HG03097 (cell line): ENCODE data around the gene AK4.
"Not testable (repeated sequence)": the region's sequence is repeated elsewhere in the genome, so short reads cannot be mapped to it uniquely, and the experiment has no call there.

Source experiments
- ATAC-seq: cut with Tn5 transposase; IDR thresholded peaks from one replicate; pipeline ENCODE4 v1.9.1; 2021; ENCODE audit not compliant: unreplicated experiment, low FRiP score

AK4 gene

DNA sequence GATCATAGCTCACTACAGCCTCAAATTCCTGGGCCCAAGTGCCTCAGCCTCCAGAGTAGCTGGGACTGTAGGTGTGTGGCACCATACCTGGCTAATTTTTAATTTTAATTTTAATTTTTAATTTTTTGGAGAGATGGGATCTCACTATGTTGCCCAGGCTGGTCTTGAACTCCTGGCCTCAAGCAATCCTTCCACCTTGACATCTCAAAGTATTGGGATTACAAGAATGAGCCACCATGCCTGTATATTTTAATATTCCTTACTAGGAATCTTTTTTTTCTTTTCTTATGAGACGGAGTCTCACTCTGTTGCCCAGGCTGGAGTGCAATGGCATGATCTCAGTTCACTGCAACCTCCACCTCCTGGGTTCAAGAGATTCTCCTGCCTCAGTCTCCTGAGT lies 89.1 kb downstream of the AK4 start:
- ATAC-seq = not testable (repeated sequence)

DNA sequence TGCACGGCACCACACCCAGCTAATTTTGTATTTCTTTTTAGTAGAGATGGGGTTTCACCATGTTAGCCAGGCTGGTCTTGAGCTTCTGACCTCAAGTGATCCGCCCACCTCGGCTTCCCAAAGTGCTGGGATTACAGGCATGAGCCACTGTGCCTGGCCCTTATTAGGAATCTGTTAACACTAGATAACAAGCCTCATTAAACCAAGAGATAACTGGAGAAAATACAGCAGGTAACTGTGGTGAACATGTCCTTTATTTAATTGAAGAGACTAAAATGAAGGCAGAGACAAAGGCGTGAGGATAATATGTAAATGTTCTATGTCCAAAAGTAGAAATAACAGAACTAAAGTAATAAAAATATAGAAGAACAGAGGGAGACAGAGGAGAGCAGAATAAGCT lies 89.5 kb downstream of the AK4 start:
- no peak for ATAC-seq

DNA sequence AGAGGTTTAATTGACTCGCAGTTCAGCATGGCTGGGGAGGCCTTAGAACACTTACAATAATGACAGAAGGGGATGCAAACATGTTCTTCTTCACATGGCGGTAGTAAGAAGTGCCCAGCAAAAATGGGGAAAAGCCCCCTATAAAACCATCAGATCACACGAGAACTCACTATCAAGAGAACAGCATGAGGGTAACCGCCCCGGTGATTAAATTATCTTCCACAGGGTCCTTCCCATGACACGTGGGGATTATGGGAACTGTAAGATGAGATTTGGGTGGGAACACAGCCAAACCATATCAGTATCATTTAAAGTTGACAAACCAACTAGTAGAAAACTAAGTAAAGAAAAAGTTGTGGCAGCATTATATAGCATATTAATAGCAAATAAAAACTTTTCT lies 90.0 kb downstream of the AK4 start:
- no peak for ATAC-seq

DNA sequence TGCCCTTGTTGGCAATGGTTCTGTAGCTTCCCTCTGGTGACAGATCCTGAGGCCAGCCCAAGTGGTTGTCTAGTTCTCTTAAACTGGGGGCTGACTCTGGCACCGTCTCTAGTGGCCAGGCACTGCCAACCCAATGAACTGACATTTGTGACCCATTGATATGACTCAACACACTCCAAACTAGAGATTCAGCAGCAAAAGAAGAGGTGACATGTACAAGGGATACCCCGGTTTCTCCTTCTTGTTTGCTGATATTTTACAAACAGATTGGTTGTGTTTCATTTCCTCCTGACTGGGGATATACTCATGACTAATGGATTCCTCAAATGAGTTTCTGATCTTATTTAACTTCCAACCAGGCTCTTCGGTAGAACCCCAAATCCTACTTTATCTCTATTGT lies 95.5 kb downstream of the AK4 start:
- no peak for ATAC-seq

DNA sequence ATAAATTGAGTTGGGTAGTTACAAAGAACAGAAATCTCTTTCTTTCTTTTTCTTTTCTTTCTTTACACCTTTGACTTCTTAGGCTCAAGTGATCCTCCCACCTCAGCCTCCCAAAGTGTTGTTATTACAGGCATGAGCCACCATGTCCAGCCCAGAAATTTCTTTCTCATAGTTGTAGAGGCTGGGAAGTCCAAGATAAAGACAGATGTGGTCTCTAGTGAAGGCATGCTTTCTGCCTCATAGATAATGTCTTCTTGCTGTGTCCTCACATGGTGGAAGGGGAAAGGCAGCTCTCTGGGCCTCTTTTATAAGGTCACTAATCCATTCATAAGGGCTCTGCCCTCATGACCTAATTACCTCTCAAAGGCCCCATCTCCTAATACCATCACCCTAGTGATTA lies 97.3 kb downstream of the AK4 start:
- no peak for ATAC-seq

DNA sequence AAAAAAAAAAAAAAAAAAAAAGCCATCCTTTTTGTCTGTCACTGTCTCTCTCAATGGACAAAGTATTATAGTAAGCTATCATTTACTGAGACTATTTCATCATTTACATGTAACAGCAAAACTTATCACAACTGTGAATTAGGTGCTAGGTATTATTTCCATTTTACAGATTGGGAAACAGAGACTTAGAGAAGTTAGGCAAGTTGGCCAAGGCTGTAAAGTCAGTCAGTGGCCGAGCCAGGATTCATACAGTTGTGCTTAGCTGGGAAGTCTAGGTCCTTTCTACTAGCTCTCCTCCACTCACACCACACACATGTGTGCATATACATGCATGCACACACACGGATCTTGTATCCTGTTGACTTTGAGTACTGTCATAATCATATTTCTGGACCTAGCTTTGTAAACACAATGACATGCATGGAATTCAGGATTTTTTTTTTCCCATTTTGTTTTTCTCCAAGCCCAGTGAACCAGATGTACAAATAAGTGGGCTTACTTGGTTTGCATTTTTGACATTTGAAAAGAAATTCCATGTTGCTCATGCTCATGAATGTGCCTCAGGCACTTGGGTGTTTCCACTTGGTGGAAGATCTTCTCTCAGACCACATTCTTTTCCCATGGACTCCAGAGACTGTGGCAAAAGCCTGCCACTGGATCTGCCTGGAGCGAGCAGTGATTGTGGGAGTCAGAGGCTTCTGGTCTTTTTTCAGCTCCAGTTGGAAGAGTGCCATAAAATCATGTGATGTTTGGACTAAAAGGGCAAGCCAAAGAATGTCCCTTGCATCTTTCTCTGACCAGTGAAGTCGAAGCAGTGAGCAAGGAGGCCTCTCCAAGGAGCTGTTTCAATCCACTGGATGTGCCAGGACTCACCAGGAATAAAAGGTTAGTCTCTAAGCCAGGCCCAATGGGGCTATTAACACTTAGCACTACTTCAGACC lies 99.7 kb downstream of the AK4 start:
- ATAC-seq = no peak

DNA sequence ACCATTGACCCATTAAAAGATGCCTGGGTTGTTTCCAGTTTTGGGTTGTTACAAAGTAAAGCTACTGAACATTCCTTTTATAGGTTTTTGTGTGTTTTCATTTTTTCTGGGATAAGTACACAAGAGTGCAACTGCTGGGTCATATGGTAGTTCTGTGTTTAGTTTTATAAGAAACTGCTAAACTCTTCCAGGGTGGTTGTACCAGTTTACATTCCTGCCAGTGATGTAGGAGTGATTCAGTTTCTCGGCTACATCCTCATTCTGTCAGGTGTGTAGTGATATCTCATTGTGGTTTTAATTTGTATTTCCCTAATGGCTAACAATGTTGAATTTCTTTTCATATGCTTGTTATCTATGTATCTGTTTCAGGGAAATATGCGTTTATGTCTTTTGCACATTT lies 102.8 kb downstream of the AK4 start:
- ATAC-seq = no peak

DNA sequence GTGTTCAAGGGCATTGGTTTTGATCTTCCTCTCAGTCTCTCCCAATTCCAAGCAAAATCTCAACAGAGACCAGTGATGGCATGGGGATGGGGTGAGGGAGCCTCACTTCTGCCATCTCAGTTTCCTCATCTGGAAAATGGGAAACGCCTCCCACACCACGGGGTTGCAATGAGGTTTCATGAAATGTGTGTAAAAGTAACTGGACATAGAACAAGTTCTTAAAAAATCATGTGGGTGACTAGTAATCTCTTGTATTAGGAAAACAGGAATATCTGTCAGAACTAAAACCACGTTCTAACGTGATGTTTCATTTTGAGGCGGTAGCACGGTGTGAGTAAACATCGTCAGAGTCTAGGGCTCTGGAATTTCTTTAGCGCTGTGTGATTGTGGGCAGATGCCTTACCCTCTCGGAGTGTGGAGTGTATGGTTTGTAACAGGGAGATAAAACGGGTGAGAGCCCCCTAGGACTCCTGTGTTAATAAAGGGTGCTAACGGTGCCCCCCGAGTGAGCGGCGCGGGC lies 105.9 kb downstream of the AK4 start:
- ATAC-seq = no peak

DNA sequence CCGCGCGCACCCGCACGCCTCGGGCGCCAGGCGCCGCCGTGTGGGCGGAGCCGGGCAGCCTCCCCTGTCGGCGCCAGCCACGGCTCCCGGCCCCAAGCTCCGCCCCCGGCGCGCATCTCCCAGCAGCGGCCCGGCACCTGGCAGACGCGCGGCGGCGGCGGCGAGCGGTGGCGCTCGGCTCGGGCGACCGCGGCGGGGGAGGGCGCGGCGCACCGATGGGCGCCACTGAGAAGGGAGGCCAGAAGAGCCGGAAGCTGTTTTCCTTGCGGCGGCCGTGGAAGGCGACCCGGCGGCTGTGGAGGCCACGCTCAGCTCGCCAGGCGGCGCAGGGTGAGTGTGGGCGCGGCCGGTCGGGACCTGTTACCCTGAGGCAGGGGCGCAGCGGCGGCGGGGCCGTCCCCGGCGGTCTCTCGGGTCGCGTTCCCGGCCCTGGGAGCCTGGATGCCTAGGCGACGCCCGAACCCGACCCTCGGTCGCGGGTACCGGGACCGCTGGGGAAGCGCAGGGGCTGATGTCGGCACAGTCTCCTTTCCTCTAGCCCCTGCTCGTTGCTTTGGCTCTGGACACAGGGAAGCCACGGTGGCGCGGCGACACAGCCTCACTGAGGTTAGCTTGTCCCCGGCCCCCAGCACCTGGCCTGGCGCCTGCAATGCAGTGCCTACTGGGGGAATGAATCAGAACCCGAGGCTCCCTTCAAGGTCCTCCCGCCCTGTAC lies 106.5 kb downstream of the AK4 start:
- ATAC-seq = peak; percentile 95

DNA sequence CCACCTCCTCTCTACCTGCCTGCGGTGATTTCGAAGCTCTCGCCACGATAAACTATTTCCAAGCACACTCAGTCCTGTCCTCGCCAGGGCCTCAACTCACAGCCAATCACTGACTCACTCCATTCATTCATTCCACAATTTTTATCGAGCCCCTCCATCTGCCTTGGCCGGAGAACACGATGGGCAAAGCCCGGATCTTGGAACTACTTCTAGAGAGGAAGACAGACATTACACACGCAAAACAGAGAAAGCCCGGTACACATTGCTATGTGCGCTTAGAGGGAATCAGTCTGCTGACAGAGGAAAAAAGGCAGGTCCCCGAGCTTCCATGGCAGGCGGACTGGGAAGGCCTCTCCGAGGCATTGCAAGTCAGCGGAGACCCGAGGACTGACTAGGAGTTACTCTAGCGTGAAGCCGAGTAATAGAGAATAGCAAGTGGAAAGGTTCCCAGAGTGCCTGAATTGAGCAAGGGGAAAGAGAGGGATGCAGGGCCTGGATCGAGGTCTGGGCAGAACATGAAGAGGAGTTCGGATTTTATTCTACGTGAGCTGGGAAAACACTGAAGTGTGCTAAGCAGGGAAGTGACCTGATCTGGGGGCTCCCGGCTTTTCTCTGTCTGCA lies 107.1 kb downstream of the AK4 start:
- ATAC-seq = no peak

DNA sequence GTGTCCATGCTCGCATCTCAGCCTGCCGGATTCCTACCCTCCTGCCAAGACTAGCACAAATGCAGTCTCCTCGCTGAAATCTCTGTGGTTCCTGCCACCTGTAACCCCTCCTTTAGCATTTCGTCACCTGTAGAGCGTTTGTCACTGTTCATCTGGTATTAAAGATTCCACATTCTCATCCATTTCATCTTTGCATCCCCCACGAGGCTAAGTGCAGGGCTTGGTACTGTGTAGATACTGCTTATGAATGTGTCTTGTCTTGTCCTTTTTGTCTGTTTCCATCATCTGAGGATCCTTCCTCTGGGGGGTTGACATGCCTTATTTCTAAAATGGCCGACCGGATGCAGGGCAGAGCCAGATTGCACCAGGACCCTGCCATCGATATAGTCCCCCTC lies 107.7 kb downstream of the AK4 start:
- no peak for ATAC-seq

DNA sequence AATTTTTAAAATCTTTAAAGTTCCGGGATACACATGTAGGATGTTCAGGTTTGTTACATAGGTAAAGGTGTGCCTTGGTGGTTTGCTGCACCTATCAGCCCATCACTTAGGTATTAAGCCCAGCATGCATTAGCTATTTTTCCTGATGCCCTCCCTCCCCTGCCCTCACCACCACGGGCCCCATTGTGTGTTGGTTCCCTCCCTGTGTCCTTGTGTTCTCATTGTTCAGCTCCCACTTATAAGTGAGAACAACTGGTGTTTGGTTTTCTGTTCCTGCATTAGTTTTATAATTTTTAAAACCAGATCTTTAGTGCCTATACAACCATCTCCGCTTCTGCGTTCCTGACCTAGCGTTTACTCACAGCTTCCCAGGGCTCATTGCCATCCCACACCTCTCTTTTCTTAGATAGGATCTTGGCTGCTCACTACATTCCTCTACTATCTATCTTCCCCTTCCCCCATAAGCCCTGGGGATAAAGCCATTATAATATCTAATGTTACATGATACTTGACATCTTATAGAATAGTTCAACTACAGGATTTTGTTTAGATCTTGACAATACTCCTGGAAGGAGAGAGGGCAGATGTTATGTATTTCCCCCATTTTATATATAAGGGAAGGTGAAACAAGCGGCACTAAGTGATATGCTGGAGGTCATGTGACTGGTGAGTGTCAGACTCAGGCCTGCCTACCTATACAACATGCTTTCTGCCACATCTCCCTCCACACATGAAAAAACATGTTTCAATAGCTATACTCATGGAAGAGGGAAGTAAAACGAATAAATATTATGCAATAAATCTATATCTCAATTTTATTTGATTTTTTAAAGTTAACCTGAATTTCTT lies 109.1 kb downstream of the AK4 start:
- no peak for ATAC-seq

DNA sequence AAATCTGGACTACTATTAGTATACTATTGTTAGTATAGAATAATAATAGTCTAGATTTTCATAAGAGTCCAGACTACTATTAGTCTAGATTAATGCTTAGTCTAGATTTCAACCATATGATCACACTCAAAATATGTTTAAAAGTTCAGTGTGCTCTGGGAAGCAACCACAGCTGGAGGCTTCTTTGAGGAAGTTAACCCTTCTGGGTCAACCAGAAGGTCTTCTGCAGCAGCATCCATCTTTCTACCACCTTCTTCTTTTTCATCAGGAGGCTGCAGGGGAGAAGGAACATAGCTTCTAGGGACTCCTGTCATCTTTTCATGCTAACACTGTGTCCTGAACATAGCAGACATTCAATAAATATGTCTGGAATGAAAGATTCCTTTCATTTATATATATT lies 110.1 kb downstream of the AK4 start:
- no peak for ATAC-seq

DNA sequence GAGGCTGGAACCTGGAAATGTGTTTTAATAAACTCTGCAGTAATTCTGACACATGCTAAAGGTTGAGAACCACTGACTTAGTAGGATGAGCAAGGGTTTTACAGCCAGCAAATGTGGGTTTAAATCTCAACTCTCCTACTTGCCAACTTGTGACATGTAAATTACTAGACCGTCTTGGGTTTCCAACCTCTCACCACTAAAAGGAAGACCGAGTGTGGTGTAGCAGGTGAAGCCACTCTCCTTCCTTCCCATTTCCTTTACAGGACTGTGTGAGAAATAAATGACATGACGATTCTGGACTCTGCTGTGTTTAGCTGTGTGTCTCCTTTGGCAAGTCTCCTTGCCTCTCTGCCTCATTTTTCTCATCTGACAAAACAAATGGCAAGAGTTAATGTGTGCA lies 111.8 kb downstream of the AK4 start:
- ATAC-seq = no peak

DNA sequence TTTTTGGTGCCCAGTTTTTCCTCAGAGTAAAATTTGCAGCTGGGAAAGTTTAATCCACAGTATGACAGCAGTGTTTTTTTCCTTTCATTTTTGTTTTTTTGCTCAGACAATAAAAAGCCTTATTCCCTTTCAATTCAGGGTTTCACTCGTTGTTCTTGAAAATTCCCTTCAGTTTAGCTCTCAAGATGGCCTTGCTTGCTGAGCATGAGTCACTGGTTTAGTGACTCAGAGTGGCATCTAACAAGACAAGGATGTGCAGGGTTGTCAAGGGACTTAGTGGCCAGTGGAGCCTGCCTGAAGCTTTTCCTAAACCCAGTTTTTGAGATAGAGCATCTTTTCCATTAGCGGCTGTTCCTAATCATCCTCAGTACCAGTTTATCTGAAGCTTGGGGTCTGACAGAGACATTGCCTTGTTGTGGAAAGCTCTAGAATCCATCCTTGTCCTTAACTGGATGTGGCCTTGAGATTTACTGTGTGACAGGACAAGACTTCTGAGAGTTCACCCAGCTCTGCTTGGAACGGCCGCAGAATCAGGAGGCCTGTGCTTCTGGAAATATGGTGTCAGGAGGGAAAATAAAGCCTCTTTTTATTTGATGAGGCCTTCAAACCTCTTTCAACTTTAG lies 113.0 kb downstream of the AK4 start:
- ATAC-seq = no peak

DNA sequence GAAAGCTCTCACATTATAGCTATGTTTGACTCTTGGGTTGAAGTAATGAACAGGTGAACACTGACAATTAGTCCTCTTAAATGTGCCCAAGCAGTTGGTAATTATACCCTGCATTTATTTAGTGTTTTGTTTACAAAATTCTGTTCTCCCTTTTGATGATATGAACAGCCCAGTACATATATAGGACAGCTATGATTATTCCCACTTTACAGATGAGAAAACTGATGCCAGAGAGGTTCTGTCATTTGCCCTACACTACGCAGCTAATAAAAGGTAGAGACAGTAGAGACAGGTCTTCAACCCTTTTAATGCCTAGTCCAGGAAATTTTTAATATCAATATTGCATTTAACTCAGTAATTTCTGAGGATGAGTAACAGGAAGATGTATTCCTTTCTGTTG lies 115.3 kb downstream of the AK4 start:
- no peak for ATAC-seq

DNA sequence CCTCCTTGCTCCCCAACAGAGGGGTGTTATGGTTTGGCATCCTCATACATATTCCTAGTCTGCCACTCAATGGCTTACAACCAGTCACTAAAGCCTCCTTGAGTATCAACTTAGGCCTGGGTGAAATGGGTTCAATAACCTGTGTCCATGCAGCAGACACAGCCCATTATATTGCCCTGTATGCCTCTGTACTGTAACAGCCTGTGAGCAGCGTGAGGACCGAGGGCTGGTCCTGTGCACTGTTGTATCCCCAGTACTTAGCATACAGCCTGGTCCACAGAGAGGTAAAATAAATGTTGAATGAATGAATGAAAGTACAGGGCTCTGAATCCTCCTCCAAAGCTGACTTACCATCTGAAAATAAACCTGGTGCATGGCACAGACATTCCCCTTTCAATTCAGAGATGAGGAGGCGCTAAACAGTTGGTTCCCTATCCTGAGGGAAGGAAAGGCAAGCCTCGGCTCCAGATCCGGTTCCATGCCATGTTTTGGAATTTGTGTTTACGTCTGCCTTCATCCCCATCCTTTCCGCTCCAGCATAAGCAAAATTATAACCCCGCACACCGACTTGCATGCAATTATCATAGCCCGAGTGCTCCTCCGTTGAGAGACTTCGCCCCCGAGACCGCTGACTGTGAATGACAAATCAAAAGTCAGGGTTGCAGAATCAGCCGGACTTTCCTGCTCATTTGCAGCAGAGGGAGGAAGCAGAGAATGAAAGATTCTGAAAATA lies 116.4 kb downstream of the AK4 start:
- no peak for ATAC-seq

DNA sequence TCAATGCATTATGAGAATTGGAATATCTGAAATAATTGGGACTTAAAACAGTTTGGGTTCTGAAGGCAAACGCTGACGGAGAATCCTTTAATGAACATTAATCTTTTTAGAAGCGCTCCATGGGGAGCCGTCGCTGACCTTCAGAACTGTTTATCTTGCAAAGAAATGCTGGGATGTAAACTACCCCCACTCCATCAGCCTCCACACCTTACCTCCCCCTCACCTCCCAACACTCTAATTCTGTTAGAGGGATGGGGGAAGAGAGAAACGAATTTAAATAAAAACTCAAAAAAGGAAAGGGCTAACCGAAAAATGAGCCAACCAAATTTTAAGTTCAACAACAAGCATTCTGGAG lies 117.3 kb downstream of the AK4 start:
- no peak for ATAC-seq

DNA sequence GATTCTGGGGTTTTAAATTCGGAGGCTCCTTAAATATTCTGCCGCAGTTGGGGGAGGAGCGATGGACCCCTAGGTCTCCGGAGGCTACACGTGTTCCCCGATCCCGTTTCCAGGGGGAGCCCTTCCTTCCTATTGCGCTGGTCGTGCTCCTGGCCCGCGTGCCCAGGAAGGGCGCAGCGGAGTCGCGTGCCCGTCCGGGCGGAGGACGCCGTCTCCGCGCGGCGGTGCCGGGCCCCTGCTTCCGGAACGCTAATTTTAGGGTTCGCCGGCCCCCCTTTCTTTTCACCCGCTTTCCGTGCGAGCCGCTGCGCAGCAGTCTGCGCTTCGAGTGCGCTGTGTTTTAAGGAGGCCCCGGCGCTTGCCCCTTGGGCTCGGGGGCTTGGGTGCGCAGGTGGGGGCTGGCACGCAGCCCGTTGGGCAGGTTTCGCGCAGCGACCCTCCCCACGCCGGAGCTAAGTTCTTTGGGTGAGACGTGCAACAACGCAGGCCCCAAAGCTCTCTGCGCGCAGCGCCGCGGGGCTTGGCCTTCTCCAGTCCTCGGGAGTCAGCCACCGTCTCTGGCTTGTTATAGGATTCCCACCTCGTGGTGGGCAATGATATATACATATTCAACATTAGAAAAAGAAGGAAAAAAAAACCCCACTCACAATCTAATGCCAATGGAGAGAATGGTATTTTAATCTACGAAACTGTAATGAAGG lies 117.8 kb downstream of the AK4 start:
- no peak for ATAC-seq
